KMS-11 (cell line): ENCODE results near the gene SCN10A.

Experiments used
- H2AFZ ChIP-seq: fragments of 200-600 bp; sonication (generic); 2 replicates; pipeline ENCODE4 v1.6.1; 2016; ENCODE audit warnings: antibody characterized with exemption, mixed run types, low read depth
- H3K27ac ChIP-seq: fragments of 200-600 bp; sonication (generic); 2 replicates; pipeline ENCODE4 v1.6.1; 2016; ENCODE audit warnings: mild to moderate bottlenecking, mixed run types
- H3K27me3 ChIP-seq: fragments of 200-600 bp; sonication (generic); 2 replicates; pipeline ENCODE4 v1.6.1; 2017; ENCODE audit warnings: mild to moderate bottlenecking, low read depth, mixed run types, moderate library complexity; ENCODE audit not compliant: insufficient read depth
- H3K36me3 ChIP-seq: fragments of 200-600 bp; sonication (generic); 2 replicates; pipeline ENCODE4 v1.6.1; 2017; ENCODE audit warnings: mild to moderate bottlenecking, mixed run types; ENCODE audit not compliant: insufficient read depth
- H3K4me1 ChIP-seq: fragments of 200-600 bp; sonication (generic); 2 replicates; pipeline ENCODE4 v1.6.1; 2016; ENCODE audit warnings: mild to moderate bottlenecking, low read depth, mixed run types; ENCODE audit not compliant: poor library complexity, severe bottlenecking
- H3K4me2 ChIP-seq: fragments of 200-600 bp; sonication (generic); 2 replicates; pipeline ENCODE4 v1.7.0; 2016; ENCODE audit warnings: mild to moderate bottlenecking, mixed run types
- H3K4me3 ChIP-seq: fragments of 200-600 bp; sonication (generic); IDR thresholded peaks from 2 replicates; pipeline ENCODE4 v1.6.1; 2017; ENCODE audit warnings: low read depth, low read length, mixed read lengths; ENCODE audit not compliant: insufficient read depth
- H3K79me2 ChIP-seq: fragments of 200-600 bp; sonication (generic); 2 replicates; pipeline ENCODE4 v1.6.1; 2016; ENCODE audit warnings: low read depth, mixed run types; ENCODE audit not compliant: insufficient read depth
- H3K9ac ChIP-seq: fragments of 200-600 bp; sonication (generic); 2 replicates; pipeline ENCODE4 v1.6.1; 2016; ENCODE audit warnings: mild to moderate bottlenecking, mixed run types
- H4K20me1 ChIP-seq: fragments of 200-600 bp; sonication (generic); 2 replicates; pipeline ENCODE4 v1.6.1; 2016; ENCODE audit warnings: mild to moderate bottlenecking, mixed run types; ENCODE audit not compliant: insufficient read depth
- TF ChIP-seq, protein P1 (sequence below): fragments of 200-600 bp; sonication (generic); conservative IDR thresholded peaks from 2 replicates; pipeline ENCODE4 v1.6.1; 2017; ENCODE audit warnings: low read depth, mild to moderate bottlenecking, antibody characterized with exemption, low read length, moderate library complexity, mixed read lengths

The SCN10A gene

GRCh38 chr3:38738630-38739395 lies 77.2 kb downstream of the SCN10A start:
- Histone ChIP-seq H3K27ac (no peak overlapping the region), H3K9ac (no peak overlapping the region), H3K79me2 (no peaks in the 10 kb centered on the region), H3K4me2 (no peak overlapping the region), H3K4me3 (no peak overlapping the region), H2AFZ (no peak overlapping the region), H3K27me3 (no peaks in the 10 kb centered on the region), H3K36me3 (no peaks in the 10 kb centered on the region), H4K20me1 (no peaks in the 10 kb centered on the region), H3K4me1 (no peaks in the 10 kb centered on the region)
- TF ChIP-seq, protein P1, sequence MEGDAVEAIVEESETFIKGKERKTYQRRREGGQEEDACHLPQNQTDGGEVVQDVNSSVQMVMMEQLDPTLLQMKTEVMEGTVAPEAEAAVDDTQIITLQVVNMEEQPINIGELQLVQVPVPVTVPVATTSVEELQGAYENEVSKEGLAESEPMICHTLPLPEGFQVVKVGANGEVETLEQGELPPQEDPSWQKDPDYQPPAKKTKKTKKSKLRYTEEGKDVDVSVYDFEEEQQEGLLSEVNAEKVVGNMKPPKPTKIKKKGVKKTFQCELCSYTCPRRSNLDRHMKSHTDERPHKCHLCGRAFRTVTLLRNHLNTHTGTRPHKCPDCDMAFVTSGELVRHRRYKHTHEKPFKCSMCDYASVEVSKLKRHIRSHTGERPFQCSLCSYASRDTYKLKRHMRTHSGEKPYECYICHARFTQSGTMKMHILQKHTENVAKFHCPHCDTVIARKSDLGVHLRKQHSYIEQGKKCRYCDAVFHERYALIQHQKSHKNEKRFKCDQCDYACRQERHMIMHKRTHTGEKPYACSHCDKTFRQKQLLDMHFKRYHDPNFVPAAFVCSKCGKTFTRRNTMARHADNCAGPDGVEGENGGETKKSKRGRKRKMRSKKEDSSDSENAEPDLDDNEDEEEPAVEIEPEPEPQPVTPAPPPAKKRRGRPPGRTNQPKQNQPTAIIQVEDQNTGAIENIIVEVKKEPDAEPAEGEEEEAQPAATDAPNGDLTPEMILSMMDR: no peak; the same call in 1 of the 2 replicates

- TF ChIP-seq, protein P1: no peak
- H3K4me1 ChIP-seq: no peaks in the 10 kb centered on the region
- H3K79me2 ChIP-seq: no peaks in the 10 kb centered on the region
- no peaks in the 10 kb centered on the region for H3K27me3 ChIP-seq
- no peak overlapping the region for H2AFZ ChIP-seq
- no peak overlapping the region for H3K4me2 ChIP-seq
- no peak overlapping the region for H3K27ac ChIP-seq
- no peak overlapping the region for H3K9ac ChIP-seq
- no peaks in the 10 kb centered on the region for H4K20me1 ChIP-seq
- no peak overlapping the region for H3K4me3 ChIP-seq
- no peaks in the 10 kb centered on the region for H3K36me3 ChIP-seq
Measured at GRCh38 chr3:38731522-38731921, 84.5 kb downstream of the SCN10A start.

DNA sequence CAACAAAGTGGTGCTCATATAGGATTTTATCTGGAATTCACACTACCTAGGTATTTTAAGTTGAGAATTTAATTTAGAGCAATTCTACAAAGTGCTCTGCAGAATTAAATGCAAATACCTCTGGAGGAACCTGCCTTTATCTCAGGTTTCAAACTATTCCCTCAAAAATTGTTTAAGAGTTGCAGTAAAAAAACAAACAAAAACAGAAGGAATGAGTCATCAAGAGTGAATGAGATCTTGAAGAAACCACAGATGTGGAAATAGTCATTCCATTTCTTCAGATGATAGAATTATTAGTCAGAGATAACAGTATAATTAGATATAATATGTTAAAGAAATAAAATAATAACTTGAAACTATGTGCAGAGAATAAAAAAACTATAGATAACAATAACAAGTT lies 85.7 kb downstream of the SCN10A start:
- Histone ChIP-seq H3K9ac (no peak overlapping the region), H3K4me2 (no peak overlapping the region), H3K27me3 (no peaks in the 10 kb centered on the region), H3K36me3 (no peaks in the 10 kb centered on the region), H3K4me1 (no peaks in the 10 kb centered on the region), H4K20me1 (no peaks in the 10 kb centered on the region), H2AFZ (no peak overlapping the region), H3K4me3 (no peak overlapping the region), H3K27ac (no peak overlapping the region), H3K79me2 (no peaks in the 10 kb centered on the region)
- TF ChIP-seq, protein P1: no peak

DNA sequence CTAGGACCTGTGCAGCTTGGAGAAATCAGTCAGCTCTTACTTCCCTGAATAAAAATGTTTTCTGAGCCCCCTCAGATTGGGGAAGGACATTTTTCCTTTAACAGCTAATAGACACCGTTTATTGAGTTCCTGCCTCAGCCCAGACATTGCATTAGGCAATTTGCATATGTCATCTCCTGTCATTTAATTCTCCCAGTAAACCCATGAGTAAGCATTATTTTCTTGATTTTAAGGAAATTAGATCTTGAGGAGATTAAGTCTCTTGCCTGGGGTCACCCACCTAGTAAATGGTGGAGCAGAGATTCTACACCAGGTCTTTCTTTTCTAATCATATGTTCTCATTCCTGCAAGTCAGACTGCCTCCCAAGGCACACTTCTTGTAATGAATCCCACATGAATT lies 88.0 kb downstream of the SCN10A start:
- H3K27ac ChIP-seq: no peak overlapping the region
- no peaks in the 10 kb centered on the region for H3K79me2 ChIP-seq
- H3K27me3 ChIP-seq: no peaks in the 10 kb centered on the region
- H3K4me1 ChIP-seq: no peaks in the 10 kb centered on the region
- H3K36me3 ChIP-seq: no peaks in the 10 kb centered on the region
- TF ChIP-seq, protein P1: no peak
- H3K4me2 ChIP-seq: no peak overlapping the region
- no peaks in the 10 kb centered on the region for H4K20me1 ChIP-seq
- no peak overlapping the region for H3K9ac ChIP-seq
- H2AFZ ChIP-seq: no peak overlapping the region
- H3K4me3 ChIP-seq: no peak overlapping the region
